K562 (cell line): Measurements from ENCODE around the gene ZNF701. TPM values are rescaled to one million over a fixed set of nuclear protein-coding genes. Genes with fewer than 3 reads are reported as not detected.

Source experiments
- ATAC-seq: fragments of 200-7000 bp; cut with Tn5 transposase; 3 replicates; pipeline ENCODE4 v1.9.1; 2020; ENCODE audit warnings: moderate library complexity
- BruUV-seq: library from RNA; stranded (reverse); fragments of 400-500 nt; replicated peaks from 2 replicates; lab custom pipeline; 2021; lab: Mats Ljungman, UMichigan
- CTCF ChIA-PET: fragments of 300-600 bp; formaldehyde crosslinking; extraction: SDS; loops from one replicate; lab custom pipeline; 2021; ENCODE audit warnings: low intra/inter-chr PET ratio; lab: Yijun Ruan, JAX
- POLR2A ChIA-PET: fragments of 300-600, 350-650 bp; sonication (Branson Sonifier 250); formaldehyde crosslinking; extraction: SDS; loops from one replicate; lab custom pipeline; 2021; ENCODE audit warnings: antibody characterized with exemption, inconsistent platforms; lab: Yijun Ruan, JAX
- DNase-seq, 4 experiments: peaks; one replicate each; pipeline versions ENCODE4 v3.0.0 to v3.0.0-alpha.2; 2011 to 2018; ENCODE audit warnings: low spot score in 3 of 4, mixed read lengths in 3 of 4; ENCODE audit errors: extremely low read depth in 1 of 4
- FAIRE-seq: peaks from 2 replicates; lab custom pipeline; 2011; peaks lifted over from hg19 to GRCh38; lab: Jason Lieb, UNC
- H2AFZ ChIP-seq: 2 replicates; pipeline ENCODE4 v1.6.0; 2011; ENCODE audit warnings: low read depth, low read length, control low read depth, inconsistent platforms
- H3K27ac ChIP-seq: fragments of 200-600 bp; 3 replicates; pipeline ENCODE4 v1.8.0; 2011; ENCODE audit warnings: low read depth, mild to moderate bottlenecking, control low read depth, inconsistent platforms, low read length, moderate library complexity, mixed read lengths; ENCODE audit errors: extremely low read depth
- H3K27me3 ChIP-seq, 2 experiments: fragments of 300-600 bp in 1 of 2; 2 replicates in 1 of 2; 3 replicates in 1 of 2; pipeline versions ENCODE4 v1.6.0 to v1.8.0; 2011; ENCODE audit warnings: inconsistent platforms in 2 of 2, low read length in 2 of 2, mild to moderate bottlenecking in 1 of 2, mixed read lengths in 1 of 2, moderate library complexity in 1 of 2; ENCODE audit not compliant: control insufficient read depth in 2 of 2, insufficient read depth in 2 of 2
- H3K36me3 ChIP-seq: fragments of 300-600 bp; 3 replicates; pipeline ENCODE4 v1.8.0; 2011; ENCODE audit warnings: mild to moderate bottlenecking, low read length, inconsistent platforms; ENCODE audit not compliant: control insufficient read depth, insufficient read depth
- H3K4me1 ChIP-seq, 2 experiments: fragments of 200-600 bp in 1 of 2; replicated peaks in 1 of 2; 2 replicates in 1 of 2; 3 replicates in 1 of 2; pipeline versions ENCODE4 v1.5.1 to v1.8.0; 2011; ENCODE audit warnings: inconsistent platforms in 2 of 2, low read length in 2 of 2, mild to moderate bottlenecking in 1 of 2, mixed read lengths in 1 of 2, moderate library complexity in 1 of 2; ENCODE audit not compliant: control insufficient read depth in 2 of 2, insufficient read depth in 2 of 2
- H3K4me2 ChIP-seq: 2 replicates; pipeline ENCODE4 v1.6.1; 2011; ENCODE audit warnings: low read length, control low read depth, inconsistent platforms, mixed read lengths; ENCODE audit not compliant: insufficient read depth
- H3K4me3 ChIP-seq: fragments of 200-600 bp; sonication (generic), shearing (Covaris generic); 2 replicates; pipeline ENCODE4 v1.5.1; 2016; ENCODE audit warnings: control low read depth, inconsistent platforms
- H3K79me2 ChIP-seq: fragments of 200-600 bp; 3 replicates; pipeline ENCODE4 v1.8.0; 2011; ENCODE audit warnings: low read length, inconsistent platforms; ENCODE audit not compliant: control insufficient read depth, insufficient read depth
- H3K9ac ChIP-seq, 2 experiments: 2 replicates each; pipeline versions ENCODE4 v1.6.0 to v1.6.1; 2011; ENCODE audit warnings: low read depth in 2 of 2, low read length in 2 of 2, control low read depth in 1 of 2, inconsistent platforms in 1 of 2, mild to moderate bottlenecking in 1 of 2, mixed read lengths in 1 of 2; ENCODE audit not compliant: insufficient read depth in 1 of 2
- H3K9me1 ChIP-seq: one replicate; pipeline ENCODE4 v1.6.0; 2011; ENCODE audit warnings: inconsistent platforms, mild to moderate bottlenecking, low read length, moderate library complexity; ENCODE audit not compliant: control insufficient read depth, insufficient read depth
- H3K9me3 ChIP-seq: replicated peaks from 2 replicates; pipeline ENCODE4 v1.5.1; 2011; ENCODE audit warnings: low read depth, low read length, inconsistent platforms; ENCODE audit not compliant: control insufficient read depth, insufficient read depth
- H4K20me1 ChIP-seq: replicated peaks from 2 replicates; pipeline ENCODE4 v1.6.1; 2011; ENCODE audit warnings: low read length, inconsistent platforms, mixed read lengths; ENCODE audit not compliant: control insufficient read depth, insufficient read depth
- SMAD4 ChIP-seq: fragments of 250-450 bp; sonication (Bioruptor Pico); conservative IDR thresholded peaks from 2 replicates; pipeline ENCODE4 v1.8.0; 2021; ENCODE audit warnings: inconsistent platforms, mild to moderate bottlenecking, moderate library complexity
- TARDBP ChIP-seq: fragments of 450-650 bp; IDR thresholded peaks from 2 replicates; pipeline ENCODE4 v1.6.1; 2016
- WGBS: fragments of 100-300 bp; shearing (Covaris generic); methylation state at CpG from one replicate; pipeline ENCODE4 v1.1.6; 2016; ENCODE audit warnings: low coverage, mixed read lengths; ENCODE audit not compliant: insufficient coverage; ENCODE audit errors: missing lambda C conversion rate; 5-methylcytosine and 5-hydroxymethylcytosine counted together
- in situ Hi-C: fragments of 300-500 bp; cut with MboI; formaldehyde crosslinking; loops from 4 replicates; pipeline ENCODE4 v1.15.0; 2018; ENCODE audit warnings: inconsistent platforms, mixed read lengths
- intact Hi-C: fragments of 100-400 bp; cut with micrococcal nuclease; formaldehyde crosslinking; loops from 2 replicates; pipeline ENCODE4 v1.14.2; 2022
- polyA plus RNA-seq, 8 experiments: library from polyadenylated mRNA; depleted of rRNA in 4 of 8; stranded (reverse) in 5 of 8; unstranded in 3 of 8; fragments of >200 nt; fragmentation: Nextera tagmentation in 2 of 8; fragmentation: Illumina TruSeq in 1 of 8; extraction: Ambion mirVana in 2 of 8; extraction: Trizol in 1 of 8; gene quantifications; 2 replicates each; pipeline versions ENCODE4 v1.2.1 to v1.2.3, GENCODE V29; 2011 to 2014; ENCODE audit warnings: inconsistent platforms in 1 of 8, missing spikeins in 1 of 8
- small RNA-seq: library from RNA; depleted of rRNA; stranded (forward); fragments of <200 nt; gene quantifications from one replicate; pipeline ENCODE3, GENCODE V24; 2014
- total RNA-seq, 7 experiments: library from RNA; depleted of rRNA in 6 of 7; stranded (reverse); fragments of >200 nt in 6 of 7; fragmentation: Illumina TruSeq in 2 of 7; extraction: Trizol in 2 of 7; gene quantifications; 2 replicates each; pipeline versions ENCODE4 v1.2.1 to v1.2.3, GENCODE V29; 2011 to 2021; ENCODE audit warnings: low replicate concordance in 1 of 7
- TF ChIP-seq, protein P1 (sequence below): fragments of 450-650 bp; IDR thresholded peaks from 2 replicates; pipeline ENCODE4 v1.6.1; 2018; ENCODE audit warnings: mild to moderate bottlenecking, low read depth; ENCODE audit not compliant: partially characterized antibody

Gene ZNF701
- total and polyA plus RNA-seq, 9 of the 15 experiments (the other 6 are each of a cell fraction or from before 2014, with no cell fraction given): 5.3 to 15.9 (median 10.1) TPM

DNA sequence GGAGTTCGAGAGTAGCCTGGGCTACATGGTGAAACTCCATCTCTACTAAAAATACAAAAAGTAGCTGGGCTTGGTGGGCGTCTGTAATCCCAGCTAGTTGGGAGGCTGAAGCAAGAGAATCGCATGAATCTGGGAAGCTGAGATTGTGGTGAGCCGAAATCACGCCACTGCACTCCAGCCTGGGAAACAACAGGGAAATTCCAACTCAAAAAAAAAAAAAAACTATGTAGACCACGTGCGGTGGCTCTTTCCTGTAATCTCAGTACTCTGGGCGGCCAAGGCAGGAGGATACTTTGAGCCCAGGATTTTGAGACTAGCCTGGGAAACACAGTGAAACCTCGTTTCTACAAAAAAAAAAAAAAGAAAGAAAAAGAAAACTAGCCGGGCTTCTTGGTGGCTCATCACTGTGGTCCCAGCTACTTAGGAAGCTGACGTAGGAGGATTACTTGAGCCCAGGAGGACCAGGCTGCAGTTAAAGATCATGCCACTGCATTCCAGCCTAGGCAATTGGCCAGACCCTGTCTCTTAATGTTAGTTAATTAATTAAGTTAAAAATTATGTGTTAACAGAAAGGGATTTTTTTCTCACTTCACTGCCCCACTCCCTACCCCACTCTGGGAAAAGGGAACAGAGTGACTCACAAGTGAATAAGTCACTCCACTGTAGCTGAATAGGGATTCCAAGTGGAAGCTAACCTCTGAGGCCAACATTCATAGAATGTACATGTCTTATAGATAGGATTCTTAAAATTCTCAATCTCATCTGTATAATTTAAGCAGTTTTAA, 65.9 kb downstream of the ZNF701 start:
- no peaks in the 10 kb centered on the region for H3K9me3 ChIP-seq
- no peak overlapping the region for H3K4me3 ChIP-seq
- H3K79me2 ChIP-seq: peaks cover 14% of the 10 kb centered on the region
- H3K27ac ChIP-seq: no peak overlapping the region
- H3K4me2 ChIP-seq: no peak overlapping the region
- BruUV-seq: no TSS peak
- no peaks in the 10 kb centered on the region for H3K27me3 ChIP-seq
- ChIA-PET POLR2A (interaction anchor here (0.5 kb wide), 1 partner anchor 1574 kb away, joined by 3 read pairs; no protein-coding TSS in a partner anchor), CTCF (no interaction called here)
- intact Hi-C loops: no loop called here
- no peak for TF ChIP-seq SMAD4 (CRISPR knock-in tag)
- TF ChIP-seq TARDBP: no peak
- TF ChIP-seq, protein P1, sequence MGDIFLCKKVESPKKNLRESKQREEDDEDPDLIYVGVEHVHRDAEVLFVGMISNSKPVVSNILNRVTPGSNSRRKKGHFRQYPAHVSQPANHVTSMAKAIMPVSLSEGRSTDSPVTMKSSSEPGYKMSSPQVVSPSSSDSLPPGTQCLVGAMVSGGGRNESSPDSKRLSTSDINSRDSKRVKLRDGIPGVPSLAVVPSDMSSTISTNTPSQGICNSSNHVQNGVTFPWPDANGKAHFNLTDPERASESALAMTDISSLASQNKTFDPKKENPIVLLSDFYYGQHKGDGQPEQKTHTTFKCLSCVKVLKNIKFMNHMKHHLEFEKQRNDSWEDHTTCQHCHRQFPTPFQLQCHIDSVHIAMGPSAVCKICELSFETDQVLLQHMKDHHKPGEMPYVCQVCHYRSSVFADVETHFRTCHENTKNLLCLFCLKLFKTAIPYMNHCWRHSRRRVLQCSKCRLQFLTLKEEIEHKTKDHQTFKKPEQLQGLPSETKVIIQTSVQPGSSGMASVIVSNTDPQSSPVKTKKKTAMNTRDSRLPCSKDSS: no peak
- H2AFZ ChIP-seq: no peak overlapping the region
- ATAC-seq: no peak
- H3K9me1 ChIP-seq: no peaks in the 10 kb centered on the region
- peaks cover 18% of the 10 kb centered on the region; the same call in 1 of the 3 replicates for H3K36me3 ChIP-seq
- peaks cover 5 to 18% of the 10 kb centered on the region in 2 experiments; a peak in 3 of 5 replicates for H3K4me1 ChIP-seq
- no peak overlapping the region for H3K9ac ChIP-seq
- WGBS: 94% methylated on average over 9 of the region's 11 CpGs
- FAIRE-seq: no peak
- no peak for DNase-seq
- in situ Hi-C loops: no loop called here
- no peaks in the 10 kb centered on the region for H4K20me1 ChIP-seq

Small RNAs within 50 kb of the gene (small RNA-seq; reads per million reads assigned to genes)
- not detected for gene RPL39P34

Other genes with a start within 250 kb of the ZNF701 start
Only the 7 nearest of the 9 such genes appear.
- 0.29 TPM in 1 of 2 replicates, not detected in the other for gene ZNF880, start 200.4 kb upstream of the ZNF701 start, total RNA-seq (2014; rRNA removed)
- 0.41 and 0.51 TPM in 2 replicates for gene ZNF880, start 200.4 kb upstream of the ZNF701 start, total RNA-seq (2014; rRNA removed; fragmentation: Illumina TruSeq; extraction: Trizol)
- 0.11 and 0.76 TPM in 2 replicates for gene ZNF880, start 200.4 kb upstream of the ZNF701 start, total RNA-seq (2015; rRNA removed; fragmentation: Illumina TruSeq; extraction: Trizol)
- 0.40 and 0.47 TPM in 2 replicates for gene ZNF880, start 200.4 kb upstream of the ZNF701 start, total RNA-seq (2021)
- 0.17 TPM in 1 of 2 replicates, not detected in the other for gene ZNF880, start 200.4 kb upstream of the ZNF701 start, polyA plus RNA-seq (2011; rRNA removed)
- 0.15 and 1.2 TPM in 2 replicates for gene ZNF880, start 200.4 kb upstream of the ZNF701 start, polyA plus RNA-seq (2014; fragmentation: Illumina TruSeq; extraction: Trizol)
- gene ZNF880, start 200.4 kb upstream of the ZNF701 start, polyA plus RNA-seq (2014; fragmentation: Nextera tagmentation; extraction: Ambion mirVana): 1 to 10 TPM in 1 of 2 experiments, under 1 TPM in 1; 0.79 to 1.9 TPM
- gene ZNF880, start 200.4 kb upstream of the ZNF701 start, polyA plus RNA-seq (2014; rRNA removed): 1.0 and 2.3 TPM in 2 replicates
- 1.5 and 2.2 TPM in 2 replicates for gene ZNF528, start 172.4 kb upstream of the ZNF701 start, total RNA-seq (2014; rRNA removed)
- 3.9 and 4.2 TPM in 2 replicates for gene ZNF528, start 172.4 kb upstream of the ZNF701 start, total RNA-seq (2014; rRNA removed; fragmentation: Illumina TruSeq; extraction: Trizol)
- gene ZNF528, start 172.4 kb upstream of the ZNF701 start, total RNA-seq (2015; rRNA removed; fragmentation: Illumina TruSeq; extraction: Trizol): 2.4 and 2.6 TPM in 2 replicates
- gene ZNF528, start 172.4 kb upstream of the ZNF701 start, total RNA-seq (2021): 1.4 and 2.0 TPM in 2 replicates
- 0.87 and 1.5 TPM in 2 replicates for gene ZNF528, start 172.4 kb upstream of the ZNF701 start, polyA plus RNA-seq (2011; rRNA removed)
- 2.3 and 2.6 TPM in 2 replicates for gene ZNF528, start 172.4 kb upstream of the ZNF701 start, polyA plus RNA-seq (2014; fragmentation: Illumina TruSeq; extraction: Trizol)
- 1 to 10 TPM; 1.2 to 2.4 TPM for gene ZNF528, start 172.4 kb upstream of the ZNF701 start, polyA plus RNA-seq (2014; fragmentation: Nextera tagmentation; extraction: Ambion mirVana)
- 1.6 and 2.6 TPM in 2 replicates for gene ZNF528, start 172.4 kb upstream of the ZNF701 start, polyA plus RNA-seq (2014; rRNA removed)
- gene ZNF534, start 141.1 kb upstream of the ZNF701 start, total RNA-seq (2014; rRNA removed): 0.24 TPM in 1 of 2 replicates, not detected in the other
- 0.33 and 0.54 TPM in 2 replicates for gene ZNF534, start 141.1 kb upstream of the ZNF701 start, total RNA-seq (2014; rRNA removed; fragmentation: Illumina TruSeq; extraction: Trizol)
- gene ZNF534, start 141.1 kb upstream of the ZNF701 start, total RNA-seq (2015; rRNA removed; fragmentation: Illumina TruSeq; extraction: Trizol): 0.25 and 0.34 TPM in 2 replicates
- gene ZNF534, start 141.1 kb upstream of the ZNF701 start, total RNA-seq (2021): 0.29 and 0.40 TPM in 2 replicates
- 0.08 TPM in 2 replicates for gene ZNF534, start 141.1 kb upstream of the ZNF701 start, polyA plus RNA-seq (2011; rRNA removed)
- gene ZNF534, start 141.1 kb upstream of the ZNF701 start, polyA plus RNA-seq (2014; fragmentation: Illumina TruSeq; extraction: Trizol): 0.19 and 0.46 TPM in 2 replicates
- gene ZNF534, start 141.1 kb upstream of the ZNF701 start, polyA plus RNA-seq (2014; fragmentation: Nextera tagmentation; extraction: Ambion mirVana): under 1 TPM; 0.15 to 0.24 TPM
- gene ZNF534, start 141.1 kb upstream of the ZNF701 start, polyA plus RNA-seq (2014; rRNA removed): 0.20 TPM in 1 of 2 replicates, not detected in the other
- 0.04 and 0.05 TPM in 2 replicates for gene ZNF578, start 116.7 kb upstream of the ZNF701 start, total RNA-seq (2014; rRNA removed)
- 0.29 TPM in 2 replicates for gene ZNF578, start 116.7 kb upstream of the ZNF701 start, total RNA-seq (2014; rRNA removed; fragmentation: Illumina TruSeq; extraction: Trizol)
- 0.04 and 0.25 TPM in 2 replicates for gene ZNF578, start 116.7 kb upstream of the ZNF701 start, total RNA-seq (2015; rRNA removed; fragmentation: Illumina TruSeq; extraction: Trizol)
- 0.29 TPM in 1 of 2 replicates, not detected in the other for gene ZNF578, start 116.7 kb upstream of the ZNF701 start, total RNA-seq (2021)
- 0.07 and 0.15 TPM in 2 replicates for gene ZNF578, start 116.7 kb upstream of the ZNF701 start, polyA plus RNA-seq (2011; rRNA removed)
- 0.06 and 0.18 TPM in 2 replicates for gene ZNF578, start 116.7 kb upstream of the ZNF701 start, polyA plus RNA-seq (2014; fragmentation: Illumina TruSeq; extraction: Trizol)
- gene ZNF578, start 116.7 kb upstream of the ZNF701 start, polyA plus RNA-seq (2014; fragmentation: Nextera tagmentation; extraction: Ambion mirVana): under 1 TPM; 0.10 to 0.17 TPM
- 0.12 and 0.28 TPM in 2 replicates for gene ZNF578, start 116.7 kb upstream of the ZNF701 start, polyA plus RNA-seq (2014; rRNA removed)
- gene ZNF808, start 42.6 kb upstream of the ZNF701 start, total RNA-seq (2014; rRNA removed): 8.1 and 10.9 TPM in 2 replicates
- gene ZNF808, start 42.6 kb upstream of the ZNF701 start, total RNA-seq (2014; rRNA removed; fragmentation: Illumina TruSeq; extraction: Trizol): 19.2 and 22.7 TPM in 2 replicates
- gene ZNF808, start 42.6 kb upstream of the ZNF701 start, total RNA-seq (2015; rRNA removed; fragmentation: Illumina TruSeq; extraction: Trizol): 12.9 and 13.0 TPM in 2 replicates
- gene ZNF808, start 42.6 kb upstream of the ZNF701 start, total RNA-seq (2021): 20.1 and 20.8 TPM in 2 replicates
- 14.2 and 14.8 TPM in 2 replicates for gene ZNF808, start 42.6 kb upstream of the ZNF701 start, polyA plus RNA-seq (2011; rRNA removed)
- 8.3 and 10.3 TPM in 2 replicates for gene ZNF808, start 42.6 kb upstream of the ZNF701 start, polyA plus RNA-seq (2014; fragmentation: Illumina TruSeq; extraction: Trizol)
- 1 to 10 TPM; 3.1 to 3.4 TPM for gene ZNF808, start 42.6 kb upstream of the ZNF701 start, polyA plus RNA-seq (2014; fragmentation: Nextera tagmentation; extraction: Ambion mirVana)
- 7.3 and 7.8 TPM in 2 replicates for gene ZNF808, start 42.6 kb upstream of the ZNF701 start, polyA plus RNA-seq (2014; rRNA removed)
- 35.2 and 35.3 TPM in 2 replicates for gene ZNF83, start 68.1 kb downstream of the ZNF701 start, total RNA-seq (2014; rRNA removed)
- gene ZNF83, start 68.1 kb downstream of the ZNF701 start, total RNA-seq (2014; rRNA removed; fragmentation: Illumina TruSeq; extraction: Trizol): 70.0 and 80.3 TPM in 2 replicates
- 63.2 and 67.0 TPM in 2 replicates for gene ZNF83, start 68.1 kb downstream of the ZNF701 start, total RNA-seq (2015; rRNA removed; fragmentation: Illumina TruSeq; extraction: Trizol)
- 37.9 and 38.2 TPM in 2 replicates for gene ZNF83, start 68.1 kb downstream of the ZNF701 start, total RNA-seq (2021)
- 74.3 and 82.6 TPM in 2 replicates for gene ZNF83, start 68.1 kb downstream of the ZNF701 start, polyA plus RNA-seq (2011; rRNA removed)
- gene ZNF83, start 68.1 kb downstream of the ZNF701 start, polyA plus RNA-seq (2014; fragmentation: Illumina TruSeq; extraction: Trizol): 47.8 and 54.1 TPM in 2 replicates
- 10 to 100 TPM; 18.6 to 28.2 TPM for gene ZNF83, start 68.1 kb downstream of the ZNF701 start, polyA plus RNA-seq (2014; fragmentation: Nextera tagmentation; extraction: Ambion mirVana)
- 49.9 and 51.9 TPM in 2 replicates for gene ZNF83, start 68.1 kb downstream of the ZNF701 start, polyA plus RNA-seq (2014; rRNA removed)
- 8.8 and 12.7 TPM in 2 replicates for gene ZNF611, start 164.8 kb downstream of the ZNF701 start, total RNA-seq (2014; rRNA removed)
- 19.0 and 19.3 TPM in 2 replicates for gene ZNF611, start 164.8 kb downstream of the ZNF701 start, total RNA-seq (2014; rRNA removed; fragmentation: Illumina TruSeq; extraction: Trizol)
- gene ZNF611, start 164.8 kb downstream of the ZNF701 start, total RNA-seq (2015; rRNA removed; fragmentation: Illumina TruSeq; extraction: Trizol): 15.2 and 18.6 TPM in 2 replicates
- gene ZNF611, start 164.8 kb downstream of the ZNF701 start, total RNA-seq (2021): 24.1 and 29.6 TPM in 2 replicates
- 9.7 and 12.8 TPM in 2 replicates for gene ZNF611, start 164.8 kb downstream of the ZNF701 start, polyA plus RNA-seq (2011; rRNA removed)
- gene ZNF611, start 164.8 kb downstream of the ZNF701 start, polyA plus RNA-seq (2014; fragmentation: Illumina TruSeq; extraction: Trizol): 15.0 and 19.0 TPM in 2 replicates
- 1 to 10 TPM; 3.7 to 4.3 TPM for gene ZNF611, start 164.8 kb downstream of the ZNF701 start, polyA plus RNA-seq (2014; fragmentation: Nextera tagmentation; extraction: Ambion mirVana)
- gene ZNF611, start 164.8 kb downstream of the ZNF701 start, polyA plus RNA-seq (2014; rRNA removed): 9.3 and 12.1 TPM in 2 replicates